ENCODE data around the gene NAA30.

- TF ChIP-seq GTF2F1 (IDR thresholded peaks at IDR 0.05; ENCODE audit: low read depth, low read length) (no peak), FOXM1 (IDR thresholded peaks at IDR 0.05; ENCODE audit: low read depth) (no peak), FOXM1 (CRISPR knock-in tag; IDR thresholded peaks at IDR 0.05; ENCODE audit: low read depth) (no peak), HMGXB4 (CRISPR knock-in tag; IDR thresholded peaks at IDR 0.05) (no peak), JUNB (CRISPR knock-in tag; conservative IDR thresholded peaks at IDR 0.05) (no peak), ZNF239 (CRISPR knock-in tag; IDR thresholded peaks at IDR 0.05) (no peak), SAFB (IDR thresholded peaks at IDR 0.05; ENCODE audit: borderline replicate concordance, low read depth, low read length) (no peak), POLR2AphosphoS5 (IDR thresholded peaks at IDR 0.05; ENCODE audit: control insufficient read depth, insufficient read depth, low read depth, low read length) (no peak), SMARCC2 (IDR thresholded peaks at IDR 0.05; ENCODE audit: low read depth) (no peak), ZC3H4 (CRISPR knock-in tag; IDR thresholded peaks at IDR 0.05; ENCODE audit: borderline replicate concordance) (no peak)
These were observed 28.6 kb downstream of the NAA30 start for GRCh38 chr14:57418999-57419398.
